ENCODE measurements around the gene PEPD. TPM values are rescaled to one million over a fixed set of nuclear protein-coding genes. Genes with fewer than 3 reads are reported as not detected.

Gene PEPD
- total RNA-seq, 2 donors from 2014 or later, result 74.0 to 89.9 TPM

GRCh38 chr19:33376423-33376822 is 145.2 kb downstream of the PEPD start:
- intact Hi-C loops (cut with DNase I), result no loop called here
- Histone ChIP-seq H3K4me1 (replicated peaks) (no peaks in the 10 kb centered on the region), H3K36me3 (no peaks in the 10 kb centered on the region), H3K9me3 (no peaks in the 10 kb centered on the region), H3K4me3 (no peak overlapping the region), H3K27ac (no peak overlapping the region), H3K27me3 (replicated peaks; ENCODE audit: insufficient read depth) (no peaks in the 10 kb centered on the region)
- 76% methylated on average over 2 of the region's 2 CpGs for WGBS
- TF ChIP-seq CTCF (IDR thresholded peaks at IDR 0.05) (no peak), POLR2AphosphoS5 (IDR thresholded peaks at IDR 0.05) (peak; percentile 6)
- DNase-seq (ENCODE audit: low spot score), result no peak

- H3K27me3 ChIP-seq (replicated peaks; ENCODE audit: insufficient read depth), result no peaks in the 10 kb centered on the region
- TF ChIP-seq POLR2A (IDR thresholded peaks at IDR 0.05) (no peak), POLR2AphosphoS5 (IDR thresholded peaks at IDR 0.05) (no peak), CTCF (IDR thresholded peaks at IDR 0.05) (no peak)
- H3K27ac ChIP-seq, result no peak overlapping the region
- no peaks in the 10 kb centered on the region for H3K9me3 ChIP-seq
- no peaks in the 10 kb centered on the region for H3K4me1 ChIP-seq (replicated peaks)
- WGBS, result 77% methylated on average over 1 of the region's 1 CpG
- H3K4me3 ChIP-seq, result no peak overlapping the region
- DNase-seq (ENCODE audit: low spot score), result no peak
- intact Hi-C loops (cut with DNase I), result loop anchor here (2.0 kb wide), 1 partner anchor 13 kb away; no protein-coding TSS in a partner anchor
- H3K36me3 ChIP-seq, result no peaks in the 10 kb centered on the region
These were observed 145.8 kb downstream of the PEPD start for GRCh38 chr19:33375837-33376159.

GRCh38 chr19:33375156-33375836 is 146.3 kb downstream of the PEPD start:
- Histone ChIP-seq H3K27ac (no peak overlapping the region), H3K4me1 (replicated peaks) (no peaks in the 10 kb centered on the region), H3K27me3 (replicated peaks; ENCODE audit: insufficient read depth) (no peaks in the 10 kb centered on the region), H3K4me3 (no peak overlapping the region), H3K9me3 (no peaks in the 10 kb centered on the region), H3K36me3 (no peaks in the 10 kb centered on the region)
- TF ChIP-seq POLR2AphosphoS5 (IDR thresholded peaks at IDR 0.05) (no peak), POLR2A (IDR thresholded peaks at IDR 0.05) (no peak), CTCF (IDR thresholded peaks at IDR 0.05) (no peak)
- 55% methylated on average over 9 of the region's 9 CpGs for WGBS
- no peak for DNase-seq (ENCODE audit: low spot score)
- intact Hi-C loops (cut with DNase I), result loop anchor here (2.0 kb wide), 1 partner anchor 14 kb away; no protein-coding TSS in a partner anchor

- no peaks in the 10 kb centered on the region for H3K36me3 ChIP-seq
- no peak for TF ChIP-seq POLR2A (IDR thresholded peaks at IDR 0.05)
- peak; percentile 18 for TF ChIP-seq POLR2AphosphoS5 (IDR thresholded peaks at IDR 0.05)
- TF ChIP-seq CTCF (IDR thresholded peaks at IDR 0.05), result no peak
- H3K9me3 ChIP-seq, result no peaks in the 10 kb centered on the region
- DNase-seq (ENCODE audit: low spot score), result no peak
- 2% methylated on average over 22 of the region's 22 CpGs for WGBS
- intact Hi-C loops (cut with DNase I), result loop anchor here (2.0 to 5.0 kb wide), 2 partner anchors 15 to 72 kb away; partner anchors contain the start of gene CEBPA
- H3K27me3 ChIP-seq (replicated peaks; ENCODE audit: insufficient read depth), result no peaks in the 10 kb centered on the region
- peak overlapping the region; percentile 89 to 94 for H3K27ac ChIP-seq
- H3K4me3 ChIP-seq, result peak overlapping the region; percentile 94 to 95
- H3K4me1 ChIP-seq (replicated peaks), result no peaks in the 10 kb centered on the region
These were observed 147.3 kb downstream of the PEPD start for GRCh38 chr19:33374236-33374714.
